HG03342 (cell line): ENCODE data around the gene PTPN21.
A peak's percentile ranks its signal among the peaks of the same experiment; 100 is the strongest.

Source experiments
- ATAC-seq: cut with Tn5 transposase; IDR thresholded peaks from one replicate; pipeline ENCODE4 v1.9.1; 2021; ENCODE audit warnings: mild to moderate bottlenecking, moderate library complexity; ENCODE audit not compliant: unreplicated experiment

The PTPN21 gene

DNA sequence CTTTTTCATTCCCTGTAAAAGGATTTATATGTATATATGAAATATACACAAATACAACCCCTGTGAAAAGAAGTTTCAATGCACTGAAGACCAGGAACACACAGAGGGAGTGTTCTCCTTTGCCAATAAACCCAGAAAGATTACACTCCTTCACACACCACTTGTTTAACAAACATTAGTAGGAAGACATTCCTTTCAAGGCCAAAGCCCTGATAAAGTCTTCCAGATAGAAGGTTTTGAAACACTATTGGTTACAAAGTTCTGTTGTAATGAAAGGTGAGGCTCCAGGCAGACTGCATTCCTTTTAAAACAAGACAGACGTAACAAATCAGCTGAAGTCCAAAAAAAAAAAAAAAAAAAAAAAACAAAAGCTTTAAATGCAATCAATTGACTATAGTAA is 81.0 kb downstream of the PTPN21 start:
- ATAC-seq: no peak

DNA sequence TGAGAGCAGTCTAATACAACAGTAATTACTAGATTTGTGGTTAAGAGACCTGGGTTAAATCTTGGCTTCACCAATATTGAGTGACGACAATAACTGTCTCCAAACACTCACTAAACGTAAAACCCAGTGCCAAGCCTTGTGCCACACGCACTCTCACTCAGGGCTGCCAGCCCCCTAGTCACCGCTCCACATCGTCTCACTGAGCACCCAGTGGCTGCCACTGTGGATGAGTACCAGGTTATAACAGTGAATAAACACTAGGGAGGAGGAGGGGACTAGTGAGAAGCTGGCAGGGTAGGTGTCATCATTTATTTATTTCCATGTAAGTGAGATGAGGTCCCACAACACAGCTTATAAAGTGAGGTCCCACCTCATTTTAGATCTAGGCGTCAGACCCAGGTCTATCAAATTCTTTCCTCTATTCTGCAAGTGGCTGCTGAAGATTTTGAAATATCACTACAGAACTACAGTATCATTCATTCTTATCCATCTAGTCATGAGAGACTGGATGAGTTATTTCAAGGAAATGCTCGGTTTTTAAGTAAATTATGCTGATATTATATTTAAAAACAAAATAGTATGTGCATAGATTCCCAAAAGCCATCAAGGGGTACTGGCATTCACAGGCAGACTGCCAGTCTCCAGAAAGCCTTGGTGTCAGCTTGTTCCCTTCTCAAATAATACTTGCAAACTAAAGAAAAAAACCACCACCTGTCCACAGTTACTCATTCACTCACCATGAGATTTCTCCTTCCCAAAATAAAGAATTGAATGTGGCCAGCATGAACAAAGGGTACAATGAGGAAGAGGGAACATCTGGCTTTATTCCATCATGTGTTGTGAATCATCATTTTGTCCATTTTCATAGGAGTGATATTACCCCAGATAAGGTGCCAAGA is 84.0 kb downstream of the PTPN21 start:
- no peak for ATAC-seq

DNA sequence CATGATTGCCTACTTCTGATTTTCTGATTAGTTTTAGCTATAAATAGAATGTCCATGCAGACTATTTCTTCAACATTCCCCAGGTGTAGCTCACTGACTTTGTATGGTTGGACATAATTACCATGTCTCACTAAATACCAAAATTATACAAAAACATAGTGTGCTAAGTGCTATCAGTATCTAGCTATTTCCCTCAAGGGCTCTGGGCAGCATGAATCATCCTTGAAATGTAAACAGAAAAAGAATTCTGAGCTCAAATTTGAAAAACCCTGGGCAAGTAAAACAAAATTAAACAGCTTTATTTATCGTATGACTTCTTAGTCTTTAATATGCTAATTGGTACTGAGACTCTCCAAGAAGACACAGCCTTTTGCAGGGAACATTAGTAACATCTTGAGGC is 86.4 kb downstream of the PTPN21 start:
- ATAC-seq: no peak

DNA sequence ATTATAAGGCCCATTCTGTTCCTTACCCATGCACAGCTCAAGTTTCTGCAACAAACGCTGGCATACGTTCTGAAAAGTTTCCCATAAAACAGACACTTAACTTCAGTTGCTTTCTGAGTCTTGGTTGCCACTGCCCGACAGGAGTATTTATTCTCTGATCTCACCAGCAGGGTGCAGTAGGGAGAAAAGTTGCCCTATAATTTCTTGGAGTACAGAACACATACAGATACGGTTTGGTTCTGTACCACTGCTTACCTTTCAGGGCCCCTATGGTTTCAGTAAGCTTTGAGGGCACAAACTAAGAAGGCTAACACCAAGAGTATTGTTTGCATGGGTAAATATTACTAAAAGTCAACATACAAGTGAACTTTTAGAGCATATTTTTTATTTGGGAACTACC is 91.5 kb downstream of the PTPN21 start:
- peak; percentile 65 for ATAC-seq

DNA sequence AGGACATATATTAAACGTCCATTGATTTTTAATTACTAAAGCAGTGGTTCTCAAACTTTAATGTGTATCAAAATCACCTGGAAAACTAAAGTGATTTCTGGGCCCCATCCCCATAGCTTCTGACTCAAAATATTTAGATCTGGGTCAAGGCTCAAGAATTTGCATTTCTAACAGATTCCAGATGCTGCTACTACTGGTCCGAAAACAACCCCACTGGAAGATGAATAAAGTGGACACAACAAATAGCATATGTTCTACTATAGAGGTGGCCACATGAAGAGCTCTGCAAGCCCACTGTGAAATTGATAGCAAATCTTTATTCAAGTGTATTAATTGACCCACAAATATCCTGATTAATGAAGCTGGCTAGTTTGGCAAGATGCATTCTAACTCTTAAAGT is 99.9 kb downstream of the PTPN21 start:
- no peak for ATAC-seq

DNA sequence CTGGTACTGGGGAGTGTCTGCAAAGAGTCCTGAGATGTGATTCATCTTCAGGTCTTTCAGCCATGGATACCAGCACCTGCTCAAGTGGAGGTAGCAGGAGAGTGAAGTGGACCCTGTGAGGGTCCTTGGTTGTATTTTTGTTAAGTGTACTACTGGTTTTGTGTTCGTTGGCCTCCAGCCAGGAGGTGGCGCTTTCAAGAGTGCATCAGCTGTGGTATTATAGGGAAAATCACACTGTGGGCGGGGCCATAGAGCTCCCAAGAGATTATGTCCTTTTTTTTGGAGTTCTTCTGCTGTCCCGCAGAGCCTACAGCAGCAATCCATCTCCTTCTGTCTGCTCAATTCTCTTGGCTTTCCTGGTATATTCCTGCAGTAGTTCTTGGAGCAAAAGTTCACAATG is 102.6 kb downstream of the PTPN21 start:
- ATAC-seq: no peak

DNA sequence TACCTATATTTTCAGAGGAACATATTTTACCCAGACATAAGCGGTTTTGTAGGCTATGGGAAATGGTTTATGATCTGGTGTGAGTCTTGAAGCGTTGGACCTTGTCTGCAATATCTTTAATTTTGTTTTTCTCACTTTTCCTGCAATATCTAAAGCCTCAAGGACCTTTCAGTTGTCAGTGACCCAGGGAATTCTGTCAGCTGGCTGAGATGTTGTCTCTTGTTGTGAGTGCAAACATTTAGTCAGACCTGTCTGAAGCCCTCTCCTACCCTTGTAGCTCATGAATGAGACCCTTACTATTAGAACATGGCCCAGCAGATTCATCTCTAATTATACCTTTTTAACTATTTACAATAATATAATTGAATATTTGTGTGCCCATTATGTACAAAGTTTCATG is 115.7 kb downstream of the PTPN21 start:
- no peak for ATAC-seq

DNA sequence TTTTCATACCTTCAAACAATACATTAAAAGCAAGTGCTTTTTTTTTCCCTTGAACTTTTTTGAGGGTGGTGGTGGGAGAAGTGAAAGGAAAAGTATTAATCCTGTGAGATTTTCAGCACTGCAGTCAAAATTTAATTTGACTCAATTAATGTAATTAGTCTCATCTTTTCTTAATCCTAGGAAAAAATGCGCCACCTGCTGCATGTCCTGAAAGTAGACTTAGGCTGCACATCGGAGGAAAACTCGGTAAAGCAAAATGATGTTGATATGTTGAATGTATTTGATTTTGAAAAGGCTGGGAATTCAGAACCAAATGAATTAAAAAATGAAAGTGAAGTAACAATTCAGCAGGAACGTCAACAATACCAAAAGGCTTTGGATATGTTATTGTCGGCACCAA is 117.1 kb downstream of the PTPN21 start:
- no peak for ATAC-seq

DNA sequence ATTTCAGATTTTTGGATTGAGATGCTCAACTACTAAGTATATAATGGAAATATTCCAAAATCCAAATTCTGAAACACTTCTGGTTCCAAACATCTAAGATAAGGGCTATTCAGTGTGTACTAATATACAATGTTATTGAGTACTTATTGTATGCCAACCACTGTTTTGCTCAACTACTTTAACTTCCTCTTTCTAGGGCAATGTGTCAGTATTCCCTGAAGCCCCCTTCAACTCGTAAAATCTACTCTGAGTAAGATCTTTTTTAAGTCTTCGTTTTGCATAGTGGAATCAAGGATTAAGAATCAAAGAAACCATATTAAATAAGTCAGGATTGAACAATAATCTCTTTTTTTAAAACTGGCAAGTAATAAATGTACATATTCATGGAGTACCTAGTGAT is 123.8 kb downstream of the PTPN21 start:
- ATAC-seq: no peak

DNA sequence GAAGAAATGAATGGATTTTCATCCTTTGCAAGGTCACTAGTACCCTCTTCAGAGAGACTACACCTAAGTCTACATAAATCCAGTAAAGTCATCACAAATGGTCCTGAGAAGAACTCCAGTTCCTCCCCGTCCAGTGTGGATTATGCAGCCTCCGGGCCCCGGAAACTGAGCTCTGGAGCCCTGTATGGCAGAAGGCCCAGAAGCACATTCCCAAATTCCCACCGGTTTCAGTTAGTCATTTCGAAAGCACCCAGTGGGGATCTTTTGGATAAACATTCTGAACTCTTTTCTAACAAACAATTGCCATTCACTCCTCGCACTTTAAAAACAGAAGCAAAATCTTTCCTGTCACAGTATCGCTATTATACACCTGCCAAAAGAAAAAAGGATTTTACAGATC is 128.5 kb downstream of the PTPN21 start:
- no peak for ATAC-seq

DNA sequence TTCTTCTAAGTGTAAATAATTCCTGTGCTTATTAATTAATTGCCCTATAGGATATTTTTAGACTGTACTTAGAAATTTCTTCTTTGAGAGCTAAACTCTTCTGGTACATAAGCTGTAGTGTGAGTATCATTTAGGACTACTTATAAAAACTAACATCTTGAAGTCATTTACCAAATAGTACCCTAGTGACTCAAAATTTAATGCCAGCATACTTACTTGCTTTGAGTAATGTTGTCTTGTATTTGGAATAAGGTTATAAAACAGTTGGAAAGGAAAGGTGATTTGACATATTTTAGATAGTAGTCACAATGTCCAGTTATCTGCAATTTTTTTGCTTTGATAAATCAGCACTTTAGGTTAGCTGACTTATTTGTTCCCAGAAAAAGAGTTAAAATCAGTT is 130.2 kb downstream of the PTPN21 start:
- ATAC-seq: no peak

DNA sequence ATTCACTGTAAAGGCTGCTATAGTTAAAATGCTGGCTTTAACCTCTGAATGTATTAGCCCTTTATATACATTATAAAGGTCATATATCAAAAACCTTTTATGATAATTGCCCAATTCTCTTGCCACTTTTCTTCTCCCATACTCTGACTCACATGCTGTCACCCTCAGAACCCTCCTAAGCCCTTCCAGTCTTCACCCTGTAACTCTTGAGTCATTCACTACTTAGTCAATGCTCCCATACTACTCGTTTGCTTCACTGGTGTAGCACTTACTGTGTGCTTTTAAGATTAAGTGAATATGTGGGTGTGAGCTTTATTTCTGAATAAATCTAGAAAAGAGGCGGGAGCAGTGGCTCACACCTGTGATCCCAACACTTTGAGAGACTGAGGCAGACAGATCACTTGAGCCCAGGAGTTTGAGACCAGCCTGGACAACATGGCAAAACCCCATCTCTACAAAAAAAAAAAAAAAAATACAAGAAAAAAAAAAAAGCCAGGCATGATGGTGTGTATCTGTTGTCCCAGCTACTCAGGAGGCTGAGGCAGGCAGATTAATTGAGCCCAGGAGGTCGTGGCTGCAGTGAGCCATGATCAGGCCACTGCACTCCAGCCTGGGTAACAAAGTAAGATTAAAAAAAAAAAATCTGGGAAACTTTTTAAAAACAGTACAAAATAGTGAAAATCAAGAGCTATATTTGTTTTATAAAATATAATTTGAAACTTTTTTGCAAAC is 131.7 kb downstream of the PTPN21 start:
- no peak for ATAC-seq

DNA sequence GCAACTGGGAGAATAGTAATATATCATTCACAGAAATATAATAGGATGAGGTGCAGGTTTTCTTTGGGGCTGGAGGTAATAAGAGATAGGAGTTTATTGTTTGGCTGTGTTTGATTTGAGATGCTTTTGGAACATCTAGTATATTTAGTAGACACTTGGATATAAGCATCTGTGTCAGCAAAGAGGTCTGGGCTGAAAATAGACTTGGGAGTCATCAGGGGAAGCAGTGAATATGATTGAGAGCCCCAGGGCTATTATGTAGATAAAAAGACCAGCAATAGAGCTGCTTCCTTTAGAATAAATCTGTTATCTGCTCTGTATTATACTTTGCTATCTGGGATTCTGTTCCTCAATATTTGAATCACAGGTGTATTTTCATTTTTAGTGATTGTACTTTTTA is 132.8 kb downstream of the PTPN21 start:
- ATAC-seq: no peak

DNA sequence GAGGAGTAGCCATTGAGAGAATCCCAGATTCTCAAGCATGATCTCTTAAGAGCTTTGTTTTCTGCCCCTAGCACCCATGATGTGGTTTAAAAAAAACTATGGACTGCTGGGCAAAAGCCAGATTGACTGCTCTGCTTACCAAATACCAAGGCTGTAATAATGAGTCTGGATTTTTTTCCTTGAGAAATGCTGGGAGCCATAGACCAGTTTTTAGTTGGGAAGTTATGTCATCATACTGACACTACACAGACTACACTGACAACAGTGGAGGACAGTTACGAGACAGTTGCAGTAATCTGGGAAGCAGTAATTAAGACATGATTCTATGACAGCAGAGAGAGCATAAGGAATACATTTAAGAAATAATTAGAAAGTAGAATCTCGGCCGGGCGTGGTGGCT is 133.5 kb downstream of the PTPN21 start:
- ATAC-seq: no peak

DNA sequence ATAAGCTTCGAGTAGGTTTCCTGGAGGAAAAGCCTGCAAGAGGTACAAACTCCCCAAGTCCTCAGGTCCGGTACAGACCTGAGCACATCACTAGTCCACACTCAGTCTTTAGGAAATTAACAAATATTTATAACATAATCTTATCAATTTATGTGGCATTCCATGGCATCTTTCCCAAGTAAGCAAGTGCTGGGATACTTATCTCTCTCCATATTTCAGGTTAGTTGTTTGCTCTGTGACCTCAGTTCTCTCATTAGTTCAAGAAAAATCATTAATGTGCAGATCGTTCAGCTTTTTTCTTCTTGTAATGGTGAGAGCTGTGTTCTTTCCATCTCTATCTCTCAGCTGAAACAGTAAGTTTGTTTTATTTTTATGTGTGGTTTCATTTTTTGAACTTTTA is 134.6 kb downstream of the PTPN21 start:
- no peak for ATAC-seq

DNA sequence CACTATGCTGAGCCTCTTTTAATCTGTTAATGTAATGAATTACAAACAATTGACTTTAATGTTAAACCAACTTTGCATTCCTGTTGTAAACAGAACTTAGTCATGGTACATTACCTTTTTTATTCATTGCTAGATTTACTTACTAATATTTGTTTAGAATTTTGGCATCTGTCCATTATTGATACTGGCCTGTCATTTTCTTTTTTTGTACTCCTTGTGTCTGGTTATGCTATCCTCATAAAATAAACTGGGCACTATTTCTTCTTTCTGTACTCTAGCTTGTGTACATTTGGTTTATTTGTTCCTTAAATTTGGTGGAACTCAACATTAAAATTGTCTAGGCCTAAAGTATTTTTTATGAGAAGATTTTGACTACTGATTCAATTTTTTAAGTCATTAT is 137.2 kb downstream of the PTPN21 start:
- no peak for ATAC-seq
